HG02852 (cell line): Measurements from ENCODE around the gene APBB1.

Experiments used
- ATAC-seq: cut with Tn5 transposase; IDR thresholded peaks from one replicate; pipeline ENCODE4 v1.9.1; 2021; ENCODE audit warnings: mild to moderate bottlenecking, moderate library complexity; ENCODE audit not compliant: unreplicated experiment

APBB1 gene

GRCh38 chr11:6353367-6353987, 65.4 kb downstream of the APBB1 start:
- peak; percentile 73 for ATAC-seq

DNA sequence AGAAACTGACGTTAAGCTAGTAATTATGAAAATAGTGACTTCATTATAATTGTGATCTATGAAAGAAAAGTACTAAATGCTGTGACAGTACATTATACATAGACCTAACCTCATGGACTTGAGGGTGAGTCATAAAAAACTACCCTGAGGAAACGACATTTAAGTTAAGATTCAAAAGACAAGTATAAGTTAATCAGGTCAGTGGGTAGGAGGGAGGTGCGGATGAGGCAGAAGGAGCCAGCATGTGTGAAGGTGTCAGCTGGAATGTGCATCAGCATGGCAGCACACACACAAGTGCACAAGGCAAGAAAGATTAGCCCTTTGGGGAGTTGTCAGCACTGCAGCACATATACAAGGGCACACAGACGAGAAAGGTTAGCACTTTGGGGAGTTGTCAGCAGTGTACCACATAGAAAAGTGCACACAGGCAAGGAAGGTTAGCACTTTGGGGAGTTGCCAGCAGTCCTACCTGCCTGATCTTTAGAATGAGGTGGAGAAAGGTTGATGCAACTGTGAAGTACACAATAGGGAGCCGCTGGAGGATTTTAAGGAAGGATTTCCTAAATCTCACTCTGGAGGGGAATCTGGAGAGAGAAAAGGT, 67.0 kb downstream of the APBB1 start:
- ATAC-seq = no peak

- ATAC-seq = no peak
Measured at GRCh38 chr11:6350486-6350885, 68.4 kb downstream of the APBB1 start.

- no peak for ATAC-seq
Measured at GRCh38 chr11:6350043-6350442, 68.9 kb downstream of the APBB1 start.

DNA sequence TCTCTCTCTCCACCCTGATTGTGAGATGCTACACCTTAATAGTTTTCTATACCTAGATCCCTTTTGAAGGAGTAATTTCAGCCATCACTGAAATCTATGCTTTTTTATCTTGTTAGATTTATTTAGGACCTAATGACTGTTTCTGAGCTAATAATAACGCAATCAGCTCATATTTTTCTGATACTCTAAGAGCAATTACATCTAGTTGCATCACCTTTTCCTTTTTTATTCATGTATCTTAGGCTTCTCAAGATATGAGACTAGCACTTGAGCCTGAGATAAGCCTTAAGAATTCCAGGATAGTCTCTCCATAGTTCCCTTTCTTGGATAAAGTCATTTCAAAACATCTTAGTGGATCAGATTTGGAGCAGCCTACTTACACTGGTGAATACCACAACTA, 73.5 kb downstream of the APBB1 start:
- no peak for ATAC-seq
